Chondrocyte (in vitro differentiated cells): ENCODE measurements around the gene TRIM54. TPM values are rescaled to one million over a fixed set of nuclear protein-coding genes. Genes with fewer than 3 reads are reported as not detected.

Experiments used
- DNase-seq: peaks from one replicate; pipeline ENCODE4 v3.0.0; 2021; ENCODE audit warnings: mixed read lengths, low spot score
- H3K27ac Mint-ChIP-seq: one replicate; pipeline ENCODE4 v1.8.0; 2021; ENCODE audit warnings: mild to moderate bottlenecking, moderate library complexity, mixed read lengths; ENCODE audit not compliant: unreplicated experiment
- H3K27me3 Mint-ChIP-seq: 2 replicates; pipeline ENCODE4 v1.8.0; 2021; ENCODE audit warnings: low read depth, mixed read lengths
- H3K36me3 Mint-ChIP-seq: 2 replicates; pipeline ENCODE4 v1.8.0; 2021; ENCODE audit warnings: low read depth, mixed read lengths
- H3K4me1 Mint-ChIP-seq: 2 replicates; pipeline ENCODE4 v1.8.0; 2021; ENCODE audit warnings: low read depth, mild to moderate bottlenecking, mixed read lengths
- H3K4me3 Mint-ChIP-seq: one replicate; pipeline ENCODE4 v1.8.0; 2021; ENCODE audit warnings: mild to moderate bottlenecking, moderate library complexity, mixed read lengths; ENCODE audit not compliant: unreplicated experiment
- H3K9me3 Mint-ChIP-seq: 2 replicates; pipeline ENCODE4 v1.8.0; 2021; ENCODE audit warnings: low read depth, mixed read lengths
- total RNA-seq: library from RNA; stranded (reverse); gene quantifications from 3 replicates; pipeline ENCODE4 v1.2.1, GENCODE V29; 2021
- TF ChIP-seq, protein P1 (sequence below): fragments of 200-600 bp; sonication (generic); IDR thresholded peaks from 2 replicates; pipeline ENCODE4 v1.5.0; 2021; ENCODE audit warnings: antibody characterized with exemption, mild to moderate bottlenecking, moderate library complexity

Gene TRIM54
- total RNA-seq, 1 donor from 2014 or later = not detected

DNA sequence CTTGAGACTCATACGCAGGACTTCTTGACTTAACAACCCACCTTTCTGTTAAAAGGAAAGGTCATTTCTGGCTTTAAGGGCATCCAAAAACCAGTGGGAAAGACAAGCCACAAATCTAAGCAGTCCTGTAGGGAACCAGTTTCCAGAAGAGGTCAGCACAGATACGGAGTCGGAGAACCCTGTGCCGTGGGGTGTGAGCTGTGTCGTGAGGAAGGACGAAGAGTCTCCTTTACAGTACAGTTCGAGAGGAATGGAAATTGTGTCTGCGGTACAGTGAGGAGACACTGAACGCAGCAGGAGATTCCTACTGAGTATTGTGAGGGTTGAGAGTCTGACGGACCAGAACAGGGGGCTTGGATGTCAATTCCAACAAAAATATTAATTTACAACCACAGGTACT lies 37.1 kb upstream of the TRIM54 start:
- H3K27ac Mint-ChIP-seq = no peak overlapping the region
- H3K9me3 Mint-ChIP-seq = no peaks in the 10 kb centered on the region
- H3K4me1 Mint-ChIP-seq = peaks cover 17% of the 10 kb centered on the region

DNA sequence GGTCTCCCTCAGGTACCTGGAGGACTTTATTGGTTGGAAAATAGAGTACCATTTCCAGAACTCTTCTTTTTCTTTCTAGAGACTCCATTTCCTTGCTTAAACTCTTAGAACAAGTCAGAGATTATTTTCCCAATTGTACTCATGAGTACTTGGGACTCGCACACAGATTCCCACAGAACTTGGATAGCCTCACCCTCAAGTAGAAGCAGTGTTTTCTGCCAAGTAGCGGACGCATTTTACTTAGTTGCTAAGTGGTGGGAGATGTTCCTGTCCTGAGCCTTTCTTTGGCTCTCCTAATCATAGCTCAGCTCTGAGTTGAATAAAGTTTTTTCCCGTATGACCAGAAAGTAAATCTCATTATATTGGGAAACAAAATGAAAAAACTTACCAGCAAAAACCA lies 36.6 kb upstream of the TRIM54 start:
- peaks cover 32% of the 10 kb centered on the region for H3K36me3 Mint-ChIP-seq
- TF ChIP-seq, protein P1, sequence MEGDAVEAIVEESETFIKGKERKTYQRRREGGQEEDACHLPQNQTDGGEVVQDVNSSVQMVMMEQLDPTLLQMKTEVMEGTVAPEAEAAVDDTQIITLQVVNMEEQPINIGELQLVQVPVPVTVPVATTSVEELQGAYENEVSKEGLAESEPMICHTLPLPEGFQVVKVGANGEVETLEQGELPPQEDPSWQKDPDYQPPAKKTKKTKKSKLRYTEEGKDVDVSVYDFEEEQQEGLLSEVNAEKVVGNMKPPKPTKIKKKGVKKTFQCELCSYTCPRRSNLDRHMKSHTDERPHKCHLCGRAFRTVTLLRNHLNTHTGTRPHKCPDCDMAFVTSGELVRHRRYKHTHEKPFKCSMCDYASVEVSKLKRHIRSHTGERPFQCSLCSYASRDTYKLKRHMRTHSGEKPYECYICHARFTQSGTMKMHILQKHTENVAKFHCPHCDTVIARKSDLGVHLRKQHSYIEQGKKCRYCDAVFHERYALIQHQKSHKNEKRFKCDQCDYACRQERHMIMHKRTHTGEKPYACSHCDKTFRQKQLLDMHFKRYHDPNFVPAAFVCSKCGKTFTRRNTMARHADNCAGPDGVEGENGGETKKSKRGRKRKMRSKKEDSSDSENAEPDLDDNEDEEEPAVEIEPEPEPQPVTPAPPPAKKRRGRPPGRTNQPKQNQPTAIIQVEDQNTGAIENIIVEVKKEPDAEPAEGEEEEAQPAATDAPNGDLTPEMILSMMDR = no peak
- no peak for DNase-seq
- peaks cover 17% of the 10 kb centered on the region for H3K4me1 Mint-ChIP-seq
- H3K27ac Mint-ChIP-seq = no peak overlapping the region
- no peaks in the 10 kb centered on the region for H3K9me3 Mint-ChIP-seq
- H3K27me3 Mint-ChIP-seq = no peaks in the 10 kb centered on the region
- H3K4me3 Mint-ChIP-seq = no peak overlapping the region

More for the DNA sequence above, 37.1 kb upstream of the TRIM54 start:
- Mint-ChIP-seq H3K4me3 (no peak overlapping the region), H3K36me3 (peaks cover 37% of the 10 kb centered on the region), H3K27me3 (no peaks in the 10 kb centered on the region)
- DNase-seq = no peak
- TF ChIP-seq, protein P1 = no peak

GRCh38 chr2:27247893-27248292 lies 34.3 kb upstream of the TRIM54 start:
- Mint-ChIP-seq H3K36me3 (peaks cover 14% of the 10 kb centered on the region), H3K9me3 (no peaks in the 10 kb centered on the region), H3K27me3 (no peaks in the 10 kb centered on the region), H3K4me1 (peaks cover 17% of the 10 kb centered on the region), H3K4me3 (no peak overlapping the region), H3K27ac (no peak overlapping the region)
- TF ChIP-seq, protein P1 = no peak
- DNase-seq = no peak

DNA sequence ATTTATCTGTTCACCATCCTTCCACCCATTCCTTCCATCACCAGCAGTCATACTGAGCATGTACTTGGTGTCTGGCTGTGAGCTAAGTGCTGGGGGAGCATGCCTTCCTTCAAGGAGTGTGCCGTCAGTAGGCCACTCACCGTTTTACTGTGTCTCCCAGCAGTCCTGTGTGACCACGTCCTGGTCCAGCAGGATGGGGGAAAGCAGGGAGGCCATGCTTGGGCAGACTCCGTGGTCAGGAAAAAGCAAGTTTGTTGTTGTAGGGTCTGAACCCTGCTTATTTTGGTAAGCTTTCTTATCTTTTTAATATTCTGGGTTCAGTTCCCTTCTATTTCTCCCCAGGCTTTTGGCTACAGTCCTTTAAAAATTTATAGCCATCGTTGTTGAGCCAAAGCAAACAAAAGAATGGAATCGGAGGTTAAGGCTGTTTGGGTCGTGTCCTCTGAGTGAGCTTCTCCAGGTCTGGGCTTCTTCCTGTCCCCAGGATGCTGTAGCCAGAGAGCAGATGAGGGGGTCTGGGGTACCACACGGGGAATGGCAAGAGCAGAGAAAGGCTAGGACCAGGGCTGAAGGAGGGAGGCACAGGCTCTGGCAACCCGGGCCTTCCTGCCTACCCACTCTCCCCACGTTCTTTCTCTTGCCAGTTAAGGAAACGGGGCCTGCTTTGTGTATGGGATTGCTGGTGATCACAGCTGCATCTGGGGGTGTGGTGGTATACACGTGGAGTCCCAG lies 32.9 kb upstream of the TRIM54 start:
- peaks cover 1% of the 10 kb centered on the region for H3K36me3 Mint-ChIP-seq
- no peaks in the 10 kb centered on the region for H3K27me3 Mint-ChIP-seq
- no peak for DNase-seq
- TF ChIP-seq, protein P1 = no peak
- peaks cover 17% of the 10 kb centered on the region for H3K4me1 Mint-ChIP-seq
- no peaks in the 10 kb centered on the region for H3K9me3 Mint-ChIP-seq
- H3K27ac Mint-ChIP-seq = peak overlapping the region; percentile 37
- no peak overlapping the region for H3K4me3 Mint-ChIP-seq

DNA sequence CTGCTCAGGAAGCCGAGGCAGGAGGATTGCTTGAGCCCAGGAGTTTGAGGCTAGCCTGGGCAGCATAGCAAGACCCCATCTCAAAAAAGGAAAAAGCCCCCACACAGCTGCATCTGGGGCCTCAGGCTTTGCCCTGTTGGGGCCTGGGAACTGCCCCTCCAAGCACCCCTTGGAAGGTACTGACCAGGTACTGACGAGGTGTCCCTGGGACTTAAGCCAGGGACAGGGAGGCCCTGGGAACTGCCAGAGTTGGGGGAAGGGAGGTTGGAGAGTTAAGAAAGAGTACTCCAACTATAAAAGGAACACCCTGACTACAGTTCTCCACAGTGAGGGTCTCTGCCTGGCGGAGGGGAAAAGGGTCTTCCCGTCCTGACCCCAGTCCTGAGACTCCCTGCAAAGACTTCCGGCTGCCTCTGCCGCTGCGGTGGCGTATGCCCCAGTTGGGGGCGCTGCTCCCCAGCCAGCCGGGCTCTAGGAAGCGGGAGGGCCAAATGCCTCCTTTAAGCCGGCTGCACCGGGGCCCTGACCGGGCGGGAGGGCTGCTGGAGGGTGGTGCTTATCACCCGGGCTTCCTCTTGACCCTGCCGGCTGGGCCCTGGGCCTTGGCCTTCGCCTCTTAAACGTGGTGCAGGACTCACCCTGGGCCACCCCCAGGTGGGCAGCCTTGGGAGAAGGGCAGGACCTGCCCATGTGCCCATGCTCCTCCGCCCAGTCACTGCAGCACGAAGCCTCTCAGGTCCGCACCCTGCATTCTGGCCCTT lies 32.2 kb upstream of the TRIM54 start:
- TF ChIP-seq, protein P1 = peak; percentile 79
- no peaks in the 10 kb centered on the region for H3K36me3 Mint-ChIP-seq
- H3K4me1 Mint-ChIP-seq = peaks cover 25% of the 10 kb centered on the region
- no peaks in the 10 kb centered on the region for H3K27me3 Mint-ChIP-seq
- H3K4me3 Mint-ChIP-seq = no peak overlapping the region
- no peak overlapping the region for H3K27ac Mint-ChIP-seq
- H3K9me3 Mint-ChIP-seq = no peaks in the 10 kb centered on the region
- DNase-seq = peak; percentile 91
